ENCODE results near the gene DAB2. TPM values are rescaled to one million over a fixed set of nuclear protein-coding genes. Genes with fewer than 3 reads are reported as not detected.

DAB2 gene
- 1 to 10 TPM in 1 of 5 donors, under 1 TPM in 4; 0.47 to 1.1 (median 0.78) TPM for total RNA-seq
- 1.3 TPM for total RNA-seq (2013)
- total RNA-seq = 0 to 16.8 (median 0.23) reads per million in 29 experiments

DNA sequence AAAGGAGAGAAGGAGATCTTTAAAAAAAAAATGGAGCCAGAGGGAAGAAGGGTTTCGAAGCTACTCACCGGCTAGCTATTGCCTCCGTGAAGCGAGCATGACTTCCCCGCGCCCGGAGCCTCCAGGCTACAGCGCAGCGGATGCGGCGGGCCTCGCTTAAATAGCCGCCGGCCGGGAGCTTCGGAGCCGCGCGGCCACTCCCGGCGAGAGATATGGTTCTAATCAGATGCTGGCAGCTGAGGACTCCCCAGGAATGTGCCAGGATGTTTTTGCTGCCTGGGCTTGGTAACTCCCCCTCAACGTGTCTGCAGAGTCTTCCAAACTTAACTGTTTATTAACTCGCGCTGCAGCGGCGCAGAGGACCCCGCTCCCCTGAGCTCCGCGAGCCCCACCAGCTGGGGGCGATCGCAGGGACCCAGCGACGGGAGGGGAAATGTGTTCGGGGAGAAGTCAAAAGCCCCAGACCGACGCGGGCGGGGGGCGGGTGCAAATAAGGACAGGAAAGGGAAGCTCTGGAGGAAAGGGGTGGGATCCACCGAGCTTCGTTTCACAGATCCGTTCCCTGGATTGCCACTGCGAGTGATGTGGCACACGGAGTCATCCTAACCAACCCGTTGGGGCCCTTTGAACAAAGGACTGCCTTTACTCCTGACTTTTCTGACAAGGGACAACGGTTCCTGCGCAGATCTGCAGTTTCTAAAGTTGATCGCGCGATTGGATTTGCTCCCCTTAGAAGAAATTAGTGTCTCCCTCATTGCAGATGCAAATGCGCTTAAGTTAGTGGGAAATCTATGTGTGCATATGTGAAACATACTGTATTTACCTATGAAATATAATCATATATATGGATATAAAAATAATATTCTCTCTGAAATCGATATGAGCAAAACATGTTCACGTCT is at the start of gene DAB2:
Gene DAB2 (minus strand): TSS at position 245 of the 902 bp plus-strand sequence. CDS start 30,660 bp downstream, outside the sequence.
- POLR2A ChIA-PET = no interaction called here

DNA sequence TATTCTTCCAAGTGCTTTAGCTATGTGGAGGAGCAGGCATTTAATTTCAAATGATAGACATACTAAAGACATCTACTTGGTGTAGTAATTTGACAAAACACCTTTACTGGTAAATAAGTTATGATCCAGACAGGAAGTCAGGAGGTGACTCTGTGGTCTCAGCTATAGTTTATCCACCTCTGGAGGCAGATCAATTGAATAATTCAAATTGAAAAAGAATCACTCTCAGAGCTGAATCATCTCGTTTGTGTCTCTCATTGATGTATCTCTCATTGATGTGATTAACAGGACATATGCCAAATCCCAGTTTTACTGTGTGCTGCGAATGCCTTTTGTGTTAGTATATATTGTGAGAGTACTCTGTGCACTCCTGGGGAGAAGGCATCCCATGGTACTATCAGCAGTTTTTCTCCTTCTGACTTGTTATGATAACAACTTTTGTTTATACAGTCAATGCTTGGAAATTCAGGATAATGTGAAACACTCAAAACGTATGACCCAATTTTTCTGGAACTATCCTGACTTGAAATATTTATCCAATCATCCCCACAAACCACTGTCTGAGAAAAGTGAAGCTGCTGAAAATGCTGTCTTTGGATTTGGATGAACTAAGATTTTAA is 48.5 kb upstream of the DAB2 start:
- H3K36me3 Mint-ChIP-seq = no peaks in the 10 kb centered on the region
- WGBS (ENCODE audit: insufficient coverage) = no CpG with 5 or more reads among the region's 3 CpGs

More for the DNA sequence above, at the start of gene DAB2:
- CTCF ChIA-PET = interaction anchor here (0.6 to 1.3 kb wide), 6 partner anchors 8 to 208 kb away, joined by 3 to 6 read pairs (median 4); no protein-coding TSS in a partner anchor
- H3K9me3 ChIP-seq = no peaks in the 10 kb centered on the region
- DNase-seq = peak; percentile 2 to 65 (median 24)
- H3K4me1 ChIP-seq (ENCODE audit: control insufficient read depth in 1 of 2, extremely low read depth in 1 of 2, insufficient read depth in 2 of 2, low read length in 2 of 2) = peaks cover 0 to 13% of the 10 kb centered on the region in 2 experiments
- no peak within 1 kb of the TSS for H3K27ac Mint-ChIP-seq
- peaks cover 29 to 51% of the 10 kb centered on the region in 2 donors for H3K27me3 Mint-ChIP-seq
- peak within 1 kb of the TSS; percentile 41 to 79 for H3K4me3 ChIP-seq (ENCODE audit: control insufficient read depth in 1 of 2, extremely low read depth in 1 of 2, low read length in 1 of 2)
- no peaks in the 10 kb centered on the region for H3K9me3 Mint-ChIP-seq
- H3K27me3 ChIP-seq (replicated peaks in 1 of 2; ENCODE audit: control insufficient read depth in 2 of 2, extremely low read depth in 1 of 2, insufficient read depth in 2 of 2, low read length in 1 of 2) = peaks cover 0 to 20% of the 10 kb centered on the region in 2 experiments
- H3K36me3 ChIP-seq (ENCODE audit: control insufficient read depth in 2 of 2, extremely low read depth in 1 of 2, insufficient read depth in 1 of 2, low read length in 1 of 2) = no peaks in the 10 kb centered on the region
- WGBS (ENCODE audit: insufficient coverage) = under 1% methylated on average over 38 of the region's 53 CpGs
- H3K4me3 Mint-ChIP-seq = peak within 1 kb of the TSS; percentile 76 to 83 (median 78)
- H3K27ac ChIP-seq (ENCODE audit: low read length) = no peak within 1 kb of the TSS
- H3K4me1 Mint-ChIP-seq = peaks cover 7 to 10% (median 8%) of the 10 kb centered on the region in 3 donors
- no peaks in the 10 kb centered on the region for H3K36me3 Mint-ChIP-seq
- ATAC-seq (replicated peaks in 1 of 4) = peak; percentile 70 to 82 (median 79)

DNA sequence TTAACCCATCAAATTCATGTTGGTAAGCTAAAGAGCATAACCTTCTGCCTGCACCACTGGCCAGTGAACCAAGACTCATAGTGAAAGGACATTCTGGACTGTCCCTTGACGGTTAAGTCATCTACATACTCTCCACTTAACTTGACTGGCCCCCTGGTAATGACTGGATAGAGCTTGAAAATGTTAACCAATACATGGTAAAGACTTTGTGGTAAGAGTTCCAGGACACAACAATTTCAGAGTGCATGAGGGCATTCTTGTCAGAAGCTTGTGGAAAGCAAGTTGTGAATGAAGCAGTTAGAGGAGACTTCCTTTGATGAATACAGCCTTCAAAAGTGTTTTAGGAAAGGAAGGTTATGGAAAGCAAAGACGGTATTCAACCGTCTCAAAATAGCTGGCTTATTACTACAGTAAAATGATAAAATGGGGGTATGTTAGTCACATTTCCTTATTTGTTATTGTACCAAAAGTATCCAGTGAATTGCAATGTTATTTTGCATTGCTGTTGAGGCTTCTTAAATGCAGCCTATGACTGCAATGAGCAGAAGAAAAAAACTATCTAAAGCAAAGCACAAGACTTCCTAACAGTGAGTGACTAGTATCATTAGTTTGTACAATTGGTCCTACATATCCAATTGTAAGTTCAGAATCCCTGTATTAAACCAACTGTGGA is 47.2 kb upstream of the DAB2 start:
- H3K36me3 ChIP-seq (ENCODE audit: control insufficient read depth in 2 of 2, extremely low read depth in 1 of 2, insufficient read depth in 1 of 2, low read length in 1 of 2) = no peaks in the 10 kb centered on the region
- no peaks in the 10 kb centered on the region for H3K27me3 ChIP-seq (replicated peaks in 1 of 2; ENCODE audit: control insufficient read depth in 2 of 2, extremely low read depth in 1 of 2, insufficient read depth in 2 of 2, low read length in 1 of 2)
- no peaks in the 10 kb centered on the region for H3K9me3 Mint-ChIP-seq
- ATAC-seq (replicated peaks in 1 of 4) = no peak
- ChIA-PET CTCF (interaction anchor here in 1 of 2 donors (0.7 kb wide), 1 partner anchor 40 kb away, joined by 3 read pairs; no protein-coding TSS in a partner anchor), POLR2A (no interaction called here)
- no peaks in the 10 kb centered on the region for H3K36me3 Mint-ChIP-seq
- no CpG with 5 or more reads among the region's 3 CpGs for WGBS (ENCODE audit: insufficient coverage)
- H3K4me1 Mint-ChIP-seq = no peaks in the 10 kb centered on the region
- H3K4me3 Mint-ChIP-seq = no peak overlapping the region
- H3K27me3 Mint-ChIP-seq = peaks cover 3 to 11% of the 10 kb centered on the region in 2 donors
- no peak overlapping the region for H3K27ac Mint-ChIP-seq
- DNase-seq = no peak
- no peaks in the 10 kb centered on the region for H3K9me3 ChIP-seq
- H3K4me1 ChIP-seq (ENCODE audit: control insufficient read depth in 1 of 2, extremely low read depth in 1 of 2, insufficient read depth in 2 of 2, low read length in 2 of 2) = no peaks in the 10 kb centered on the region
- no peak overlapping the region for H3K4me3 ChIP-seq (ENCODE audit: control insufficient read depth in 1 of 2, extremely low read depth in 1 of 2, low read length in 1 of 2)
- no peak overlapping the region for H3K27ac ChIP-seq (ENCODE audit: low read length)

More for the DNA sequence above, 48.5 kb upstream of the DAB2 start:
- H3K4me3 Mint-ChIP-seq = no peak overlapping the region
- Histone ChIP-seq H3K9me3 (no peaks in the 10 kb centered on the region), H3K27me3 (replicated peaks in 1 of 2; ENCODE audit: control insufficient read depth in 2 of 2, extremely low read depth in 1 of 2, insufficient read depth in 2 of 2, low read length in 1 of 2) (no peaks in the 10 kb centered on the region), H3K36me3 (ENCODE audit: control insufficient read depth in 2 of 2, extremely low read depth in 1 of 2, insufficient read depth in 1 of 2, low read length in 1 of 2) (no peaks in the 10 kb centered on the region), H3K4me3 (ENCODE audit: control insufficient read depth in 1 of 2, extremely low read depth in 1 of 2, low read length in 1 of 2) (no peak overlapping the region), H3K4me1 (ENCODE audit: control insufficient read depth in 1 of 2, extremely low read depth in 1 of 2, insufficient read depth in 2 of 2, low read length in 2 of 2) (no peaks in the 10 kb centered on the region), H3K27ac (ENCODE audit: low read length) (no peak overlapping the region)
- no peaks in the 10 kb centered on the region for H3K9me3 Mint-ChIP-seq
- ChIA-PET CTCF (no interaction called here), POLR2A (no interaction called here)
- no peaks in the 10 kb centered on the region for H3K4me1 Mint-ChIP-seq
- H3K27me3 Mint-ChIP-seq = peaks cover 3 to 11% of the 10 kb centered on the region in 2 donors
- H3K27ac Mint-ChIP-seq = no peak overlapping the region
- DNase-seq = no peak
- no peak for ATAC-seq (replicated peaks in 1 of 4)

DNA sequence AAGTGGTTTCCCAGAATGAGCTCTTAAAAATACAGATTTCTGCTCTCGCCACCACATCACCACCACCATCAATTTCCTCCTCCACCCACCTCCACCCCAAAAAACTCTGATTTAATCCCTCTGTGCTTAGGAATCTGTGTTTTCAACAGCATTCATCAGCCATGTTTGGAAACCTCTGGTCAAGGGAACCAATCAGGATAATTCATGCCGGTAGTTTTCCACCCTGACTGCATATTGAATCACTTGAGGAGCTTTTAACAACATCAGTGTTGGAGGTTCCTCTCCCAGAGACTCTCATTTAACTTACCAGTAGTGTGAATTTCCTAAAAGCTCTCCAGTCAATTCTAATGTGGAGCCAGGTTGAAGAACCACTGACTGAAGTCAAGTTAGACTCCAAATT is 46.0 kb upstream of the DAB2 start:
- H3K4me3 Mint-ChIP-seq = no peak overlapping the region

DNA sequence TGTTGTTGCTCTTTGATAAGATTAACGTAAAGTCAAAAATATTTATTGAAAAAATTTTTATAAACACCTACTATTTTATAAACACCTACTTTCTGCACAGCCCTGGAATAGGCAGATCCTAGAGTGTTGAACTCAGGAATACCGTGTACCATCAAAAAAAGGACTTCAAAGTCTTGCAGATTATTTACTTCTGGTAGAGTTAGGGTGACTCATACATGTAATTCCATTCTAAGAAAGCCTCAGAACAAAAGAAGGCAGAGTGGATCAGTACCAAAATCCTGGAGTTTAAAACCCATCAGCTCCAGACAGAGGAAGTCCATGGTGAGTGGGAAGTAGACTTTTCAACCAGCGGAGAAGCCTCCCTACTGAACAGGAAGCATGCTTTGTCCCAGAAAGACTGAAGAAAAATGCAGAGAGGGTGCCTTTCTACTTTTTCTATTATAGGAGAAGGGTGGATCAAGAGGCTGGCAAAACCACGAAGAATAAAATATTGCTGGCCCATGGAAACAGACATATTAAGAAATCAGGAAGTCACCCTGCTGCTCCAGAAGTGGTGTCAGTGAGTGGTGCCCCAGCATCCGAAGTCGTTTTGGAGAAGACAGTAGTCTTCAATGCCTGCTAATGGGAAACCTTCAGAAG is 45.1 kb upstream of the DAB2 start:
- H3K4me3 Mint-ChIP-seq = no peak overlapping the region
- CTCF ChIA-PET = no interaction called here
- Histone ChIP-seq H3K4me1 (ENCODE audit: control insufficient read depth in 1 of 2, extremely low read depth in 1 of 2, insufficient read depth in 2 of 2, low read length in 2 of 2) (no peaks in the 10 kb centered on the region), H3K36me3 (ENCODE audit: control insufficient read depth in 2 of 2, extremely low read depth in 1 of 2, insufficient read depth in 1 of 2, low read length in 1 of 2) (no peaks in the 10 kb centered on the region), H3K9me3 (no peaks in the 10 kb centered on the region), H3K27me3 (replicated peaks in 1 of 2; ENCODE audit: control insufficient read depth in 2 of 2, extremely low read depth in 1 of 2, insufficient read depth in 2 of 2, low read length in 1 of 2) (peaks cover 0 to under 1% of the 10 kb centered on the region in 2 experiments), H3K27ac (ENCODE audit: low read length) (no peak overlapping the region), H3K4me3 (ENCODE audit: control insufficient read depth in 1 of 2, extremely low read depth in 1 of 2, low read length in 1 of 2) (no peak overlapping the region)
- POLR2A ChIA-PET = no interaction called here
- no peaks in the 10 kb centered on the region for H3K9me3 Mint-ChIP-seq
- no peak for ATAC-seq (replicated peaks in 1 of 4)
- no peaks in the 10 kb centered on the region for H3K36me3 Mint-ChIP-seq
- no peak overlapping the region for H3K27ac Mint-ChIP-seq
- 57% methylated on average over 3 of the region's 6 CpGs for WGBS (ENCODE audit: insufficient coverage)
- H3K27me3 Mint-ChIP-seq = peaks cover under 1 to 6% of the 10 kb centered on the region in 2 donors
- H3K4me1 Mint-ChIP-seq = no peaks in the 10 kb centered on the region
- DNase-seq = no peak

More for the DNA sequence above, 46.0 kb upstream of the DAB2 start:
- H3K27me3 Mint-ChIP-seq = peaks cover 3 to 8% of the 10 kb centered on the region in 2 donors
- DNase-seq = no peak
- no peak overlapping the region for H3K4me3 ChIP-seq (ENCODE audit: control insufficient read depth in 1 of 2, extremely low read depth in 1 of 2, low read length in 1 of 2)
- no peak overlapping the region for H3K27ac ChIP-seq (ENCODE audit: low read length)
- H3K9me3 ChIP-seq = no peaks in the 10 kb centered on the region
- no peaks in the 10 kb centered on the region for H3K4me1 Mint-ChIP-seq
- CTCF ChIA-PET = no interaction called here
- H3K4me1 ChIP-seq (ENCODE audit: control insufficient read depth in 1 of 2, extremely low read depth in 1 of 2, insufficient read depth in 2 of 2, low read length in 2 of 2) = no peaks in the 10 kb centered on the region
- H3K9me3 Mint-ChIP-seq = no peaks in the 10 kb centered on the region
- no peaks in the 10 kb centered on the region for H3K27me3 ChIP-seq (replicated peaks in 1 of 2; ENCODE audit: control insufficient read depth in 2 of 2, extremely low read depth in 1 of 2, insufficient read depth in 2 of 2, low read length in 1 of 2)
- POLR2A ChIA-PET = interaction anchor here in 1 of 2 donors (0.6 kb wide), 1 partner anchor 307 kb away, joined by 3 read pairs; no protein-coding TSS in a partner anchor
- ATAC-seq (replicated peaks in 1 of 4) = no peak
- H3K36me3 Mint-ChIP-seq = no peaks in the 10 kb centered on the region
- H3K27ac Mint-ChIP-seq = no peak overlapping the region
- no peaks in the 10 kb centered on the region for H3K36me3 ChIP-seq (ENCODE audit: control insufficient read depth in 2 of 2, extremely low read depth in 1 of 2, insufficient read depth in 1 of 2, low read length in 1 of 2)
- WGBS (ENCODE audit: insufficient coverage) = 80% methylated on average over 1 of the region's 2 CpGs

DNA sequence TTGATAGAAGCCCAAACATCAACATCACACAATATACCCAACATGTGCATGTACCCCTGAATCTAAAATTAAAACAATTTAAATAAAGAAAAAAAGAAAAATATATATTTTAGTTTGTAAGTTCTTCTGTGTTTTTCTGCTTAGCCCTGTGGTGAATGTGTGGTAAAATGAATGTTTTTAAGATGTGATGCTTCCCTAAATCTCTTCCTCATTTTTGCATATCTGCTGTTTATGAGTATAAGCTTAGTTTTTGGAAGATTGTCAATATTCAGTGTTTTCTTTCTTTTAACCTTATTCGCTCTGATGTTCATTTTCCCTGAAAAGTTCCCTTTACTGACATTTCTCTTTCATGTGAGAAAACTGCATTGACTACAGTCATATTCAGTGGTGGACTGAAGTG is 44.4 kb upstream of the DAB2 start:
- Mint-ChIP-seq H3K36me3 (no peaks in the 10 kb centered on the region), H3K4me1 (no peaks in the 10 kb centered on the region), H3K9me3 (no peaks in the 10 kb centered on the region), H3K4me3 (no peak overlapping the region), H3K27me3 (peaks cover 0 to 4% of the 10 kb centered on the region in 2 donors), H3K27ac (no peak overlapping the region)
- WGBS (ENCODE audit: insufficient coverage) = no CpG with 5 or more reads among the region's 1 CpG
- ATAC-seq (replicated peaks in 1 of 4) = no peak
- Histone ChIP-seq H3K4me3 (ENCODE audit: control insufficient read depth in 1 of 2, extremely low read depth in 1 of 2, low read length in 1 of 2) (no peak overlapping the region), H3K27me3 (replicated peaks in 1 of 2; ENCODE audit: control insufficient read depth in 2 of 2, extremely low read depth in 1 of 2, insufficient read depth in 2 of 2, low read length in 1 of 2) (peaks cover 0 to 4% of the 10 kb centered on the region in 2 experiments), H3K36me3 (ENCODE audit: control insufficient read depth in 2 of 2, extremely low read depth in 1 of 2, insufficient read depth in 1 of 2, low read length in 1 of 2) (no peaks in the 10 kb centered on the region), H3K27ac (ENCODE audit: low read length) (no peak overlapping the region), H3K9me3 (no peaks in the 10 kb centered on the region), H3K4me1 (ENCODE audit: control insufficient read depth in 1 of 2, extremely low read depth in 1 of 2, insufficient read depth in 2 of 2, low read length in 2 of 2) (no peaks in the 10 kb centered on the region)
- CTCF ChIA-PET = no interaction called here
- POLR2A ChIA-PET = no interaction called here
- no peak for DNase-seq
